NCI-H1930 (cell line): ENCODE measurements around the gene SIGLEC15.
"Not testable (repeated sequence)": the region's sequence is repeated elsewhere in the genome, so short reads cannot be mapped to it uniquely, and the experiment has no call there.

Experiments
- DNase-seq, 2 experiments: peaks; one replicate each; lab custom pipeline; 2025; lab: John Stamatoyannopoulos, UW

Gene SIGLEC15

DNA sequence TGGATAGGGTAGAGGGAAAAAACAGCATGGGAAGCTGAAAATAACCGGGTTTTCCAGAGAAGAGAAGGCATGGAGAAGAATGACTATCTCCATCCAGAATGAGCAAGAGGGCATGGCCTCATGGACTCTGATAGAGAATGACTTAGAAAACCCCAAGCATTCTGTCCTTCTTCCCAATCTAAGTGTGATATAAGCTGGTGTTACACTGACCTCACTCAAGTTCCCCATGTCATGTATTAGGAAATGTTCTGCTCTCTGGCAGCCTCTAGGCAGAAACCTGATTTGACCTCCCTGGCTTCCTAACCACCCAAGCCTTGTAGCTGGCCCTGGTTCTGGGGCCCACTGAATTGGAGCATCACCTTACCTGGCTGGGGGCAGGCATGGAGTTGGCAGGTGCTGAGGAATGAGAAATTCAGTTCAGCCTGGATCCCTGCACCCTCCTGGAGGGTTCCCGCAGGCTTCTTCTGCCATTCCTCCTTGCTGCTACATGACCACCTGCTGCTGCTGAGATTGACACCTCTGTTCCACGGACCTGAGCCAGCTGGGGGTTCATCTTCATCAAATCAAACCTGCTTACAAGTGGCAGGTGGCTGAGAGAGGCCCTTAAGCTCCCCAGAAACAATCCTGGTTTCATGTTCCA, 5.2 kb upstream of the SIGLEC15 start:
- no peak for DNase-seq

- no peak for DNase-seq
Measured at GRCh38 chr18:45821026-45821425, 4.4 kb upstream of the SIGLEC15 start.

GRCh38 chr18:45821711-45822110, 3.8 kb upstream of the SIGLEC15 start:
- no peak for DNase-seq

DNA sequence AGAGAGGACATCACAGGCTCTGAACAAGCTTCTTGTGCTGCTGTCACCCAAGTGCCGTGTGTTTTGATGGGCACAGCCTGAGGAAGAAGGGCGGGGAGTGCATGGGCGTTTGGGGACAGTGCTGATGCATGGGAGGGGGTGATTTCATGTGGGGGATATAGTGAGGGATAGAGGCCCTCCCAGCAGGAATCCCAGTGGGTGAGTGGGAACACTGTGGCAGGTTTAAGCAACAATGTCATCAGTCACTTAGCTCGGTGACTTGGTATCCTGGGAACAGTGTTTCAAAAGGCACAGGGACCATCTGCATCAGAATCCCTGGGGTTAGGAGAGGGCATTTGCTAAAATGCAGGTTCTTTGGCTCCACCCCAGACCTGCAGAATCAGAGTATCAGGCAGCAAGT, 609 bp downstream of the SIGLEC15 start:
- no peak for DNase-seq

DNA sequence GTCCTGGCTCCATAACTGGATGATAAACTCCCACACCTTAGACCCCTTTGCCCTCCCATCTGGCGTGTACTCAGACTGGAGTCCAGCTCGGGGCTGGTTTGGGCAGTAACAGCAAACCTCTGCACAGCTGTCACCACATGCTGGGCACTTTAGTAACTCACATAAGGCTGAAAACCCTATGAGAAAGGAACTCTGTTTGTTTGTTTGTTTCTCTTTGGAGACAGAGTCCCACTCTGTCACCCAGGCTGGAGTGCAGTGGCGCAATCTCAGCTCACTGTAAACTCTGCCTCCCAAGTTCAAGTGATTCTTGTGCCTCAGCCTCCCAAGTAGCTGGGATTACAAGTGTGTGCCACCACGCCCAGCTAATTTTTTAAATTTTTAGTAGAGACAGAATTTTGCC, 1.2 kb downstream of the SIGLEC15 start:
- not testable (repeated sequence) for DNase-seq

- no peak for DNase-seq
Measured at GRCh38 chr18:45828917-45829811, 3.7 kb downstream of the SIGLEC15 start.

DNA sequence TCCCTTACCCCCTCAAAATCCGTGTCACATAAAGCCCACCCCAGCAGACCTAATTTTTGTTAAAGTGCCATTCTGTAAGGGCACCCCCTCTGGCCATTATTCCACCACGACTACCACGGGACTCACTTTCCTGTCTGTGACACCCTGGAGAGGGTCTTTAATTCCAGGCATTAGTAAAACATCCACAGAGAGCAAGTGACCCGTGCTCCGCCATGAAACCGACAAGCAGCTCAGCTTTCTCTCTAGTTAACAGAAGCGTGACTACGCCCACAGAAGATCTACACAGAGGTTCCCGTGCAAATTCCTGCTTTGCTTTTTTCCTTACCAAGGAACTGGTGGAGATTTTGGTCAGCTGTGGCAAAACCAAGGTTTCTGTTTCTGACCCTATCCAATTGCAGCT, 4.4 kb downstream of the SIGLEC15 start:
- DNase-seq = no peak

DNA sequence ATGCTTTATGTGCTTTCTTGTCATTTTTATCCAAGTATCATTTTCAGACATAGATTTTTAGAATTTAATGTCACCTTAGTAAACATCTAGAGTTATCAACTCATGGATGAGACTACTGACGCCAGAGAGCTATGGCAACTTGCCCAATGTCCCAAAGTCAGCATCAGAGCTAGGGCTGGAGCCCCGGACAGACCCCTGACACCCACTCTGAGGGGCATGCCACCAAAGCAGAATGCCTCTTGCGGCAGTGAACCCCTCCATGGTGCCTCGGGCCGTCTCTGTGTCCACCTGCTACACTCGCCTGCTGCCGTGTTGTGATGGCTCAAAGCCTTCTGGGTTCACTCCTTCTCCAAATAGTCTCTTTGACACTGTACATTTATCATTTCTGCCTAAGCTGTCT, 5.4 kb downstream of the SIGLEC15 start:
- DNase-seq = no peak

- no peak for DNase-seq
Measured at GRCh38 chr18:45833846-45834245, 8.4 kb downstream of the SIGLEC15 start.

GRCh38 chr18:45834306-45834705, 8.8 kb downstream of the SIGLEC15 start:
- no peak for DNase-seq

DNA sequence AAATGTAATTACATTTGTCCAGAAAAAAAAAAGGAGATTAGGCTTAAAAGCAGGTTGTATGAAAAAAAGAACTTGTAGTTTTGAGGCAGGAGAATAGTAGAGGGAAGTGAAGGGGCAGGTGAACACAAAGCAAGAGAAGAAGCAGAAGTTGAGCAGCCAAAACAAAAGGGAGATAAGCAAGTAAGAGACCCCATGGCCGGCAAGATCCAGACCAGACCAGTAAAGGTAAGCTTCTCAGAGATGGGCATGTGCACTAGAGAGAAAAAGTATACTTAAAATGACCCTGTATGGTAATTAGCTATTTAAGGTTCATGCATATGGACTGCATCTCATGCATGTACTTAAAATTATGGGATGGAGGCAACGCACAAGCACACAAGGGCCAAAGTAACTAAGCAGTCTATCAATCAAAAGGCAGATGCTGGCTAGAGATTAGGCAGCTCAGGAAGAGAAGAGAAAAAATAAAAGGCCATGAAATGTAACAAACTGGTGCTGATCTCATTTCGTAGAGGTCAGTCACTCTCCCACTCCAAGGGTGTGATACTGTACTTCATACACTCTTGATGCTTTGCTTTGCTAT, 9.7 kb downstream of the SIGLEC15 start:
- DNase-seq = no peak

DNA sequence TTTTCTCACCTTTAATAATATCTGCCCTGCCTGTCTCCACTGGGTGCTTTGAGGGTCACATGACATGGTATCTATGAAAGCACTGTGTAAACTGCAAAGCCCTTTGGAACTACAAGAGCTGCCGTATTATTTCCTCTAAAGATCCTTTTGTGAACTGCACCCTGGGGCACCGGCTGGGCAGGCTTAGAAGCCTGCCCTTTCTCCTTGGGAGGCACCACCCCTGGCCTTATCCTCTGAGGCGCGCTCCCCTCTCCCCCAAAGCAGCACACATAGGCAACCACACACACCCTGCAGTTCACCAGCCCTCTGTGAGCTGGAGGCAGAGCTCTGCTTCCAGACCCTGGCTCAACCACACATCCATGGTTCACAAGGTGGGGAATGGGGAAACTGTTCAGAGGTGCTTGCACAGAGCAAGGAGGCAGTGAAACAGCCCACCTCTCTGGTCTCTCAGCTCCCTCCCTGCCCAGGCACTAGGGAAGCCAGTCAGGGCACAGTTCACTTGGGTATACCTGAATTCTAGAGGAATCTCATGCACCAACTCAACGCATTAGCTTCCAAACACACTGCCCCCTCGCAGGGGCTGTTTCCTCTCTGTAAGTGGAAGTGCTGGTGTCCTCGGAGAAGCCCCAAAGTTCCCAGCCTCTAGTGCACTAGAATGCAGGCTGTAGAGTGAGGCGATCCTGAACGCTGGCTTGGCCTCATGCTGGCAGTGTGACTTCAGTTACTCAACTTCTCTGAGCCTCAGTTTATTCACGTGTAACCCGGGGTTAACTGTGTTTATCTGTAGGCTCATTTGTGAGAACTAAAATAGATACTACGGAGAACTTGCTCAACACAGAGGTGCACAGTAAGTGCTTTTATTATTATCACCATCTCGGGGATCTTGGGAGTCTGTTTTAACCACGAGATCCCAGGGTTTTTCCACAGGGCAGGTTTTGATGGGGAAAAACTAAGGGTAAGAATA, 11.0 kb downstream of the SIGLEC15 start:
- DNase-seq = no peak

GRCh38 chr18:45837283-45838070, 12.0 kb downstream of the SIGLEC15 start:
- DNase-seq = peak; percentile 30 to 55

- no peak for DNase-seq
Measured at GRCh38 chr18:45838302-45839070, 13.0 kb downstream of the SIGLEC15 start.

GRCh38 chr18:45839414-45840395, 14.2 kb downstream of the SIGLEC15 start:
- DNase-seq = peak; percentile 27 to 46

DNA sequence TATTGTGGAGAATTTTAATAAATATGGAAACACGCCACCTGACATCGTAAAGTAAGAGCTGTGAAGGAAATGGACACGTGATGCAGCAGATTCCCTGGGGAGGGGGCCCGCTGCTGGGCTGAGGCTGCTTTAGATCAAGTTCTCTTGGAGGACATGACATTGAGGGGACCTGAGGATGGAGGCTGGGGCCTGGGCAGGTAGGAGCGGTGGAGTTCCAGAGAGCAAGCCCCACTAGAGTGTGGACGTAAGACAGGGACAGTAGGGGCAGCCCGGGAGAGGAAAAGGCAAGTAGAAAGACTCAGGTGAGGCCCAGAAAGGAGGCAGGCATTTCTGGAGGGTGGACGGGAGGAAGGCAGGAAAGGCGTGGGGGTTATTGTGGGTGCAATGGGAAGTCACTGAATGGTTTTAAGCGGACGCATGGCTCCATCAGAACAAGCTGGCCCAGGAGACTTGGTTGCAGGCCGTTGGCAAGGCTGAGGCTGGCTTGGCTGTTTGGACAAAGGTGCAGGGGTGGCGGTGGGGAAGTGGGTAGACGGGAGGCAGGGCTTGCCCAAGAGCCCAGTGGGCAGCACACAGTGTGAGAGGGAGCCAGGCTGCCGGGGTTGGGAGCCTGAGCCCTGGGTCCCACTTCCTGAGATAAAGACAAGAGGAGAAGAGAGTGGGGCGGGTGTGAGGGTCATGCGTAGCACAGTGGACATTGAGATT, 15.7 kb downstream of the SIGLEC15 start:
- no peak for DNase-seq

- no peak for DNase-seq
Measured at GRCh38 chr18:45841765-45842442, 16.4 kb downstream of the SIGLEC15 start.

GRCh38 chr18:45843019-45843418, 17.5 kb downstream of the SIGLEC15 start:
- DNase-seq = no peak
